ENCODE measurements around the gene CPM. TPM values are rescaled to one million over a fixed set of nuclear protein-coding genes. Genes with fewer than 3 reads are reported as not detected.

Gene CPM
- total RNA-seq, 1 donor from 2014 or later: not detected

- Mint-ChIP-seq H3K4me1 (no peaks in the 10 kb centered on the region), H3K9me3 (no peaks in the 10 kb centered on the region), H3K27ac (ENCODE audit: unreplicated experiment) (no peak overlapping the region), H3K4me3 (no peak overlapping the region), H3K27me3 (ENCODE audit: low read depth) (no peaks in the 10 kb centered on the region), H3K36me3 (ENCODE audit: low read depth) (no peaks in the 10 kb centered on the region)
- no peak for DNase-seq (ENCODE audit: low read depth, low spot score)
- TF ChIP-seq, protein P1, sequence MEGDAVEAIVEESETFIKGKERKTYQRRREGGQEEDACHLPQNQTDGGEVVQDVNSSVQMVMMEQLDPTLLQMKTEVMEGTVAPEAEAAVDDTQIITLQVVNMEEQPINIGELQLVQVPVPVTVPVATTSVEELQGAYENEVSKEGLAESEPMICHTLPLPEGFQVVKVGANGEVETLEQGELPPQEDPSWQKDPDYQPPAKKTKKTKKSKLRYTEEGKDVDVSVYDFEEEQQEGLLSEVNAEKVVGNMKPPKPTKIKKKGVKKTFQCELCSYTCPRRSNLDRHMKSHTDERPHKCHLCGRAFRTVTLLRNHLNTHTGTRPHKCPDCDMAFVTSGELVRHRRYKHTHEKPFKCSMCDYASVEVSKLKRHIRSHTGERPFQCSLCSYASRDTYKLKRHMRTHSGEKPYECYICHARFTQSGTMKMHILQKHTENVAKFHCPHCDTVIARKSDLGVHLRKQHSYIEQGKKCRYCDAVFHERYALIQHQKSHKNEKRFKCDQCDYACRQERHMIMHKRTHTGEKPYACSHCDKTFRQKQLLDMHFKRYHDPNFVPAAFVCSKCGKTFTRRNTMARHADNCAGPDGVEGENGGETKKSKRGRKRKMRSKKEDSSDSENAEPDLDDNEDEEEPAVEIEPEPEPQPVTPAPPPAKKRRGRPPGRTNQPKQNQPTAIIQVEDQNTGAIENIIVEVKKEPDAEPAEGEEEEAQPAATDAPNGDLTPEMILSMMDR (conservative IDR thresholded peaks at IDR 0.05): no peak
Observed at GRCh38 chr12:68893201-68893600, 39.8 kb downstream of the CPM start.

DNA sequence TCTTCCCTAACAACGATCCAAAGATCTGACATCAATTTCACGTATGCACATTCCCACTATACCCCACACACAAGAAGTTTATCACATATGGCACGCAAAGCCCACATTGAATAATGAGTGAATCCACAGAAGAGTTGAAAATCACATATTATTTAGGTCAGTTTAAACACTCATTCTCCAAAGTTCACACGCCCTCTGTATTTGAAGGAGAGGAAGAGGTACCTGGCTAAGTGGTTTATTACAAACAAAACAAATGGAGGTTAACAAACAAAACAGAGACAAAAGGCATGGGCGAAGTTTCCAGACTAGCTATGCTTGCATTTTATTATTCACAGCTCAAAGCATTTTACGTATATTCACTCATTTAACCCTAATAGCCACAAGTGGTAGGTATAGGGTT is 41.8 kb downstream of the CPM start:
- no peak overlapping the region for H3K4me3 Mint-ChIP-seq
- no peaks in the 10 kb centered on the region for H3K4me1 Mint-ChIP-seq
- no peak for DNase-seq (ENCODE audit: low read depth, low spot score)
- TF ChIP-seq, protein P1 (conservative IDR thresholded peaks at IDR 0.05): no peak
- H3K27ac Mint-ChIP-seq (ENCODE audit: unreplicated experiment): no peak overlapping the region
- no peaks in the 10 kb centered on the region for H3K36me3 Mint-ChIP-seq (ENCODE audit: low read depth)
- no peaks in the 10 kb centered on the region for H3K27me3 Mint-ChIP-seq (ENCODE audit: low read depth)
- H3K9me3 Mint-ChIP-seq: no peaks in the 10 kb centered on the region

DNA sequence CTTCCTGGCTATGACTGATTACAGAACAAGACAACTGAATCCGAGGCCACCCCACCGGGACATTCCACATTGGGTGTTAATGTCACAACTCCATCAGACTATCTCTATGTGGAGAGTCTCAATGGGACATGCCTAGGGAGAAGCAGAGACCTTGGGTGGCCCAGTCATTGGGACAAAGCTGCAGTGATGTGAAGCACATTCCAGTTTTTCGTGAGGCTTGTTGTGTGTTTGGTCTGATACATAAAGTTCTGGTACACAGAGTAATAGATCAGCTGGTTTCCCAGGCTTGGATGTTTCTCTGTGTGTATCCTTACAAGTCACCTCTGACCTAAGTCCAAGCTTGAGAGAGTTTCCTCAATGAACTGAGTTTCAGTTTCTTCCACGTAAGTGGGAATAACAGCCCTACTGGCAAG is 42.3 kb downstream of the CPM start:
- TF ChIP-seq, protein P1 (conservative IDR thresholded peaks at IDR 0.05): no peak
- Mint-ChIP-seq H3K27ac (ENCODE audit: unreplicated experiment) (no peak overlapping the region), H3K9me3 (no peaks in the 10 kb centered on the region), H3K27me3 (ENCODE audit: low read depth) (no peaks in the 10 kb centered on the region), H3K4me1 (no peaks in the 10 kb centered on the region), H3K36me3 (ENCODE audit: low read depth) (no peaks in the 10 kb centered on the region), H3K4me3 (no peak overlapping the region)
- no peak for DNase-seq (ENCODE audit: low read depth, low spot score)

DNA sequence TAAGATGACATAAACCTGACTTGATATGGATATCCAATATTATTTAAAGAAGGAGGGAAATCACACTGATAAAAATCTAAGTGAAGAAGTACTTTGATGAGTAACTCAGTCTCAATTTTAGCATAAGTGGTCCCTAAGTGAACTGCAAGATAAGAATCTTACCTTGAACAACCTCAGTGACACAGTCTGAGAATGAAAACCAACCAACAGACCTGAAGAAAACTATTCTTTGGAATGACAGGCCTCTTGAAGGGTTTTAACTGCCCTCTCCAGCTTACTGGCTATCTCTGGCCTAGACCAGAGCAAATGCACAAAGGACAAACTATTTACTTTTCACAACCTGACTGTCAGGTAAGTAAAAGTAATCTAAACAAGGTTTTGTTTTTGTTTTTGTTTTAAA is 44.7 kb downstream of the CPM start:
- no peak for DNase-seq (ENCODE audit: low read depth, low spot score)
- Mint-ChIP-seq H3K27me3 (ENCODE audit: low read depth) (no peaks in the 10 kb centered on the region), H3K27ac (ENCODE audit: unreplicated experiment) (no peak overlapping the region), H3K4me3 (no peak overlapping the region), H3K4me1 (no peaks in the 10 kb centered on the region), H3K9me3 (no peaks in the 10 kb centered on the region), H3K36me3 (ENCODE audit: low read depth) (no peaks in the 10 kb centered on the region)
- TF ChIP-seq, protein P1 (conservative IDR thresholded peaks at IDR 0.05): no peak

- no peak overlapping the region for H3K4me3 Mint-ChIP-seq
- no peaks in the 10 kb centered on the region for H3K27me3 Mint-ChIP-seq (ENCODE audit: low read depth)
- H3K9me3 Mint-ChIP-seq: no peaks in the 10 kb centered on the region
Observed at GRCh38 chr12:68887641-68888040, 45.3 kb downstream of the CPM start.

More at GRCh38 chr12:68887641-68888040, 45.3 kb downstream of the CPM start:
- TF ChIP-seq, protein P1 (conservative IDR thresholded peaks at IDR 0.05): no peak
- H3K36me3 Mint-ChIP-seq (ENCODE audit: low read depth): no peaks in the 10 kb centered on the region
- H3K27ac Mint-ChIP-seq (ENCODE audit: unreplicated experiment): no peak overlapping the region
- DNase-seq (ENCODE audit: low read depth, low spot score): no peak
- H3K4me1 Mint-ChIP-seq: no peaks in the 10 kb centered on the region

All from neural crest cell (in vitro differentiated cells).